K562 (cell line): ENCODE results near the gene EIF1AY.

Experiments
- CBX3 ChIP-seq, 2 experiments: IDR thresholded peaks; 1 replicate in 1 of 2; 2 replicates in 1 of 2; pipeline ENCODE4 v1.6.1; 2012; ENCODE audit warnings: inconsistent platforms in 2 of 2, low read length in 2 of 2, borderline replicate concordance in 1 of 2, control low read depth in 1 of 2
- FOXK2 ChIP-seq, 2 experiments: fragments of 450-650 bp; IDR thresholded peaks in 1 of 2; conservative IDR thresholded peaks in 1 of 2; 2 replicates each; pipeline ENCODE4 v1.6.1; 2016; ENCODE audit warnings: low read depth in 2 of 2, mild to moderate bottlenecking in 1 of 2
- NFE2L1 ChIP-seq: fragments of 450-650 bp; IDR thresholded peaks from 2 replicates; pipeline ENCODE4 v1.6.1; 2016; ENCODE audit warnings: missing genetic modification characterization, low read depth, mild to moderate bottlenecking, missing compliant biosample characterization, moderate library complexity, borderline replicate concordance
- NFRKB ChIP-seq: fragments of 450-650 bp; IDR thresholded peaks from 2 replicates; pipeline ENCODE4 v1.6.1; 2016; ENCODE audit warnings: low read depth
- NFYB ChIP-seq: IDR thresholded peaks from 2 replicates; pipeline ENCODE4 v1.6.1; 2011; ENCODE audit warnings: mild to moderate bottlenecking, moderate library complexity; ENCODE audit not compliant: insufficient read length; ENCODE audit errors: extremely low read depth
- POLR2AphosphoS5 ChIP-seq: IDR thresholded peaks from 2 replicates; pipeline ENCODE4 v1.6.1; 2011; ENCODE audit warnings: mild to moderate bottlenecking, low read depth, low read length, moderate library complexity; ENCODE audit not compliant: control insufficient read depth, insufficient read depth
- RERE ChIP-seq: sonication (generic); formaldehyde crosslinking; IDR thresholded peaks from 2 replicates; pipeline ENCODE4 v1.8.0; 2023; ENCODE audit warnings: missing genetic modification reagents, mild to moderate bottlenecking, borderline replicate concordance
- SMARCB1 ChIP-seq: IDR thresholded peaks from 2 replicates; pipeline ENCODE4 v1.6.1; 2011; ENCODE audit warnings: improper control_type of control experiment, low read depth; ENCODE audit not compliant: insufficient read length
- ZNF263 ChIP-seq: sonication (generic); formaldehyde crosslinking; IDR thresholded peaks from 2 replicates; pipeline ENCODE4 v1.8.0; 2022; ENCODE audit warnings: mild to moderate bottlenecking, missing genetic modification reagents, borderline replicate concordance
- ZZZ3 ChIP-seq: fragments of 450-650 bp; IDR thresholded peaks from 2 replicates; pipeline ENCODE4 v1.6.1; 2016; ENCODE audit warnings: antibody characterized with exemption, mild to moderate bottlenecking, moderate library complexity
- TF ChIP-seq, protein P1 (sequence below), 3 experiments: IDR thresholded peaks in 2 of 3; conservative IDR thresholded peaks in 1 of 3; 2 replicates each; pipeline ENCODE4 v1.5.1; 2011 to 2012; ENCODE audit warnings: low read length in 3 of 3, mild to moderate bottlenecking in 3 of 3, control low read depth in 2 of 3, improper control_type of control experiment in 1 of 3, inconsistent platforms in 1 of 3, low read depth in 1 of 3, mixed read lengths in 1 of 3, moderate library complexity in 1 of 3; ENCODE audit not compliant: insufficient read depth in 2 of 3

DNA sequence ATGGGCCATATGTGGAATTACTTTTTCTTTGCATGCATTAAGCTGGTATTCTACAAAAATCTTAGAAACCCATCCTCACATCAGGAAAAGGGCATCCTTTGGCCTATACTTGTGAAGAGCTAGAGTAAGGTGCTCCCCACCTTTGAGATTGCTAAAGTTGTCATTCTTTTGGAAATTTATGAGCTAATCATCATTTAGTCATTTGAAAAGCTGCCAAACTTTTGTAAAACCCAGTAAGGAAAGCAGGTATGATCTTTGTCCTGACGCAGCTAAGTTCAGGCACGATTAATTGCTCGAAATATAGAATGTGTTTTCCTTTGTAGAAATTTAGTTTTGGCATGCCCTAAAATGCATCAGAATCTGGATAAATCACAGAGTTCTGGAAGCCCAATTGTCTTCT lies 2.6 kb downstream of the EIF1AY start:
- no peak for TF ChIP-seq ZNF263 (CRISPR knock-in tag)
- TF ChIP-seq RERE: no peak
- TF ChIP-seq ZZZ3: no peak
- no peak for TF ChIP-seq SMARCB1
- TF ChIP-seq, protein P1, sequence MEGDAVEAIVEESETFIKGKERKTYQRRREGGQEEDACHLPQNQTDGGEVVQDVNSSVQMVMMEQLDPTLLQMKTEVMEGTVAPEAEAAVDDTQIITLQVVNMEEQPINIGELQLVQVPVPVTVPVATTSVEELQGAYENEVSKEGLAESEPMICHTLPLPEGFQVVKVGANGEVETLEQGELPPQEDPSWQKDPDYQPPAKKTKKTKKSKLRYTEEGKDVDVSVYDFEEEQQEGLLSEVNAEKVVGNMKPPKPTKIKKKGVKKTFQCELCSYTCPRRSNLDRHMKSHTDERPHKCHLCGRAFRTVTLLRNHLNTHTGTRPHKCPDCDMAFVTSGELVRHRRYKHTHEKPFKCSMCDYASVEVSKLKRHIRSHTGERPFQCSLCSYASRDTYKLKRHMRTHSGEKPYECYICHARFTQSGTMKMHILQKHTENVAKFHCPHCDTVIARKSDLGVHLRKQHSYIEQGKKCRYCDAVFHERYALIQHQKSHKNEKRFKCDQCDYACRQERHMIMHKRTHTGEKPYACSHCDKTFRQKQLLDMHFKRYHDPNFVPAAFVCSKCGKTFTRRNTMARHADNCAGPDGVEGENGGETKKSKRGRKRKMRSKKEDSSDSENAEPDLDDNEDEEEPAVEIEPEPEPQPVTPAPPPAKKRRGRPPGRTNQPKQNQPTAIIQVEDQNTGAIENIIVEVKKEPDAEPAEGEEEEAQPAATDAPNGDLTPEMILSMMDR (IDR thresholded peaks at IDR 0.05 in 2 of 3, conservative IDR thresholded peaks at IDR 0.05 in 1 of 3; ENCODE audit: insufficient read depth in 2 of 3, low read depth in 1 of 3, low read length in 3 of 3): no peak
- TF ChIP-seq CBX3 (IDR thresholded peaks at IDR 0.05; ENCODE audit: borderline replicate concordance in 1 of 2, low read length in 2 of 2): no peak
- TF ChIP-seq NFE2L1 (tag): no peak
- no peak for TF ChIP-seq NFRKB
- TF ChIP-seq NFYB: no peak
- TF ChIP-seq FOXK2 (conservative IDR thresholded peaks at IDR 0.05 in 1 of 2, IDR thresholded peaks at IDR 0.05 in 1 of 2; ENCODE audit: low read depth in 2 of 2): no peak
- no peak for TF ChIP-seq POLR2AphosphoS5
